Choroid plexus epithelial cell (primary cell): ENCODE results near the gene SOHLH1.

ENCODE experiments used
- DNase-seq: peaks from one replicate; pipeline ENCODE4 v3.0.0-alpha.2; 2010; ENCODE audit warnings: low read depth
- H3K4me3 ChIP-seq: 2 replicates; pipeline ENCODE4 v1.5.1; 2011; ENCODE audit warnings: low read depth, mild to moderate bottlenecking, control low read depth, low read length, moderate library complexity
- TF ChIP-seq, protein P1 (sequence below): conservative IDR thresholded peaks from 2 replicates; pipeline ENCODE4 v1.5.1; 2011; ENCODE audit warnings: low read depth, mild to moderate bottlenecking, control low read depth, inconsistent platforms, low read length, moderate library complexity

The SOHLH1 gene

DNA sequence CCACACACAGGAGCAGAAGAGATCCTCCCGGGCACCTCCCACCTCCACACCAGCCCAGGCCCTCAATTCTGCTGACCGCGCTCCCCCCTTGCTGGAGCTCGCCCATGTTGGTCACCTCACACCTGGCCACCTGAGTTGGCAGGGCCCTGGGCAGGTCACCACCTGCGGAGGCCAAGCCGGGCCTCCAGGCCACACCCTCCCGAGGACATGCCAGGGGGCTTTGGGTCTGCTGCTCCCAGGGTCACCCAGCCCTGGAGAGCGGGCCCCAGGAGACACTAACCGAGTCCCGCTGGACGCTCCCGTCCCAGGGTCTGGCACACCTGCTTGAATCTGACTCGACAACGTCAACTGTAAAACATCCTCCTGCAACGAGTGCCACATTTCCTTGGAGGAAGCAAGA, 2.1 kb downstream of the SOHLH1 start:
- no peak overlapping the region for H3K4me3 ChIP-seq
- no peak for DNase-seq
- TF ChIP-seq, protein P1, sequence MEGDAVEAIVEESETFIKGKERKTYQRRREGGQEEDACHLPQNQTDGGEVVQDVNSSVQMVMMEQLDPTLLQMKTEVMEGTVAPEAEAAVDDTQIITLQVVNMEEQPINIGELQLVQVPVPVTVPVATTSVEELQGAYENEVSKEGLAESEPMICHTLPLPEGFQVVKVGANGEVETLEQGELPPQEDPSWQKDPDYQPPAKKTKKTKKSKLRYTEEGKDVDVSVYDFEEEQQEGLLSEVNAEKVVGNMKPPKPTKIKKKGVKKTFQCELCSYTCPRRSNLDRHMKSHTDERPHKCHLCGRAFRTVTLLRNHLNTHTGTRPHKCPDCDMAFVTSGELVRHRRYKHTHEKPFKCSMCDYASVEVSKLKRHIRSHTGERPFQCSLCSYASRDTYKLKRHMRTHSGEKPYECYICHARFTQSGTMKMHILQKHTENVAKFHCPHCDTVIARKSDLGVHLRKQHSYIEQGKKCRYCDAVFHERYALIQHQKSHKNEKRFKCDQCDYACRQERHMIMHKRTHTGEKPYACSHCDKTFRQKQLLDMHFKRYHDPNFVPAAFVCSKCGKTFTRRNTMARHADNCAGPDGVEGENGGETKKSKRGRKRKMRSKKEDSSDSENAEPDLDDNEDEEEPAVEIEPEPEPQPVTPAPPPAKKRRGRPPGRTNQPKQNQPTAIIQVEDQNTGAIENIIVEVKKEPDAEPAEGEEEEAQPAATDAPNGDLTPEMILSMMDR, result no peak

DNA sequence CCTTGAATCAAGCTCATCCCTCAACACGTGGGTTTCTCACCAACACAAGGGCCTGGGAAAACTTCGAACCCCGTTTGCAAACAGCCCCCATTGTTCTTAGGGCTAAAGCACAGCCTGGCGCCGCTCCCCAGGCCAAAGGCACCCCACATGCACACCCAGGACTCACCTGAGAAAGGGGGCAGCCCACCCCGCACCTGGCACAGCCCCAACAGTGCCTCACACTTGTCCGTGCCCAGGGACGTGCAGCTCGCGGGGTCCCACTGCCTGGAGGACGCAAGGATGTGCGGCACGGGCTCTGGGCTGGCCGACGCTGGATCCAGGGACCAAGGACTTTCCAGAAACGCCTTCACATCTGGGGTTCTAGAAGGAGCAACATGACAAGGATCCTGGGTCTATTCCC, 2.8 kb downstream of the SOHLH1 start:
- no peak overlapping the region for H3K4me3 ChIP-seq
- TF ChIP-seq, protein P1, result no peak
- no peak for DNase-seq

DNA sequence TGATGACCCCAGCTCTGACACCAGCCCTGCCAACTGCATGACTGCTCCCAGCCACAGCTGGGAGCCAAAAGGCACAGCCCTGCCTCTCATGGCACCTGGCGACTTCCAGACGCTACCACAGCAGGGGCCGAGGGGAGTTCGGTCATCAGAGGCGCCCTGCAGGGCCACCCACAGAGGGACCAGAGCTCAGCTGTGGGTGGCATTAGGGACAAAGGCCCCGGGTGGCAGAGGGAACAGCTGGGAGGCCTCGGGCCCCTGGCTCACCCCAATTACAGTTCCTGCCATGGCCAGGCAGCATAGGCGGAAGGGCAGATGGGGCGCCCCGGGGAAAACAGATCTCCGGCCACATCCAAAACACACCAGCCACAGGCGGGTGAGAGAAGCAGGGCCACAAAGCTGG, 3.6 kb downstream of the SOHLH1 start:
- H3K4me3 ChIP-seq, result no peak overlapping the region
- TF ChIP-seq, protein P1, result no peak

DNA sequence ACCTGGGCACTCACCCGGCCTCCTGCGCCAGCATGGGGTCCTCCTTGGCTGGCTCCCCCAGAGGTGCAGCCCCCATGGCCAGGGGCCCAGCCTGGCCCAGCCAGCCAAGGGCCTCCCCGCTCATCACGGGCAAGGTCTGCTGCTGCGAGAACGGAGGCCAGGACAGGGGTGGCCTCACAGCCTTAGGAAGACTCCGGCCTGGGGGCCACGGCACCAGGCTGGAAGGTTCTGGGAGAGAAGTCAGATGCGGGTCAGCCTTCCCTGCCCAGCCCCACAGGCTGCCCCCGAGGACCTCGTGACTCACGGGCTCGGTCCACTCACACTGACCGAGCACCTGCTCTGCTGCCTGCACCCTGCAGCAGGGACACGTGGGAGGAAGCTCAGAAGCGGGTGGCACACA, 4.2 kb downstream of the SOHLH1 start:
- DNase-seq, result no peak
- TF ChIP-seq, protein P1, result no peak
- H3K4me3 ChIP-seq, result no peak overlapping the region

More for the DNA sequence above, 3.6 kb downstream of the SOHLH1 start:
- no peak for DNase-seq

DNA sequence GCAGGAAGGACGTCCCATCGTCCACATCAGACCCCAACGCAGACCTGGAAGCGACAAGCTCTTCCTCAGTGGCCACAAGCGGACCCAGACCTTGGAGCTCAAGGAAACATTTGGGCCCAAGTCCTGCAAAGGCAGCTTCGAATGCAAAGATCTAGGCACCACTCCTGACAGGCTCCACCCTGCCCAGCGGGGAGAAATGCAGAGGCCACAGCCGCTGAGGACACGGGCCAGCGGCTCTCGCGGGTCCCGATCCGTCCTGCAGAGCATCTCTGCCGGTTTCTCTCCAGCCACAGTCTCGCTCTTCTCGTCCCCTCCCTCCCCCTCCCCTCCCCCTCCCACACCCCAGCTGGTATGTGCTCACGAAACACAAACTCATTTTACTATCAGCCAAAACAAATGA, 4.9 kb downstream of the SOHLH1 start:
- H3K4me3 ChIP-seq, result no peak overlapping the region
- DNase-seq, result no peak
- TF ChIP-seq, protein P1, result no peak

DNA sequence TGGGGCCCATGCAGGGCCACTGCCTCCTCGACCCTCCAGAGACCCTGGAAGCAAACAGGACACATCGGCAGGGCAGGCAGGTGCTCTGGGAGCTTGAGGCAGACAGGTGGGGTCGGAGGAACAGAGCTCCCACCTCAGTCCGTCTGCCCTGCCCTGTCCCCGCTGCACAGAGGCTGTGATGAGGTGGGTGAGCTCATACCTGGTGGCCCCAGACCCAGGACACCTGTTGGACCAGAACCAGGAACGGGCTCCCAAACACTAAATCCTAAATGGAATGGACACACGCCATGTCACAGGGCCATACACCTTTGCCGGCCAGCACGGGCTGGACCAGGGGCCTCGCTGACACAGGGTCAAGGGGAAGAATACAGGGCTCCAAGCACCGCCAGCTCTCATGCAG, 5.5 kb downstream of the SOHLH1 start:
- no peak for DNase-seq
- TF ChIP-seq, protein P1, result no peak

DNA sequence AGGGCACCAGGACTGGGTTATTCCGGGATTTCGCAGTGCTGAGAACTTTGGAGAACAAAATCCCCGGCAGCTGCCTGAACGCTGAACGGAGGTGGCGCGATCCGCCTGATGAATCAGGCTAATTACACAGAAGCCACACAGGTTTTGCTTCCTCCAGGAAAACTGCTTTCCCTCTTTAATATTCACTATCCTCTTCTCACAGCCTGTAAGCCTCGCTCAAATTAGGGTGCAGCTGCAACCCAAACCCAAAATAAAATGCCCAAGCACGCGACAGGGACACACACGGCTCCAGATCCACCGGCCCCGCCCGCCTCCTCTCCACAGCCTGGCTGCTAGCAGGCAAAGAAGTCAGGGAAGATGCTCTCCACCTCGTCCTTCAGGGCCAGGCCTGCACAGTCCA, 6.0 kb downstream of the SOHLH1 start:
- TF ChIP-seq, protein P1, result no peak
- H3K4me3 ChIP-seq, result no peak overlapping the region
- DNase-seq, result no peak

More for the DNA sequence above, 5.5 kb downstream of the SOHLH1 start:
- no peak overlapping the region for H3K4me3 ChIP-seq
